LHCN-M2 (cell line): ENCODE measurements around the gene API5. TPM values are rescaled to one million over a fixed set of nuclear protein-coding genes. Genes with fewer than 3 reads are reported as not detected.

Experiments
- DNase-seq: peaks from one replicate; pipeline ENCODE4 v3.0.0-alpha.2; 2012; ENCODE audit warnings: low read depth
- total RNA-seq: library from RNA; depleted of rRNA; stranded (reverse); fragments of >200 nt; gene quantifications from 2 replicates; pipeline ENCODE4 v1.2.3, GENCODE V29; 2014; rRNA removed

The API5 gene
- total RNA-seq, 1 experiment from 2014 or later, result 104 TPM

- DNase-seq, result peak; percentile 52
Measured at GRCh38 chr11:43359422-43359818, 47.6 kb downstream of the API5 start.

- DNase-seq, result peak; percentile 12
Measured at GRCh38 chr11:43360361-43361032, 48.7 kb downstream of the API5 start.

GRCh38 chr11:43366677-43367076 lies 54.9 kb downstream of the API5 start:
- peak; percentile 17 for DNase-seq

- DNase-seq, result peak; percentile 49
Measured at GRCh38 chr11:43367382-43368178, 55.8 kb downstream of the API5 start.

GRCh38 chr11:43376065-43376464 lies 64.3 kb downstream of the API5 start:
- peak; percentile 1 for DNase-seq

GRCh38 chr11:43376594-43376993 lies 64.8 kb downstream of the API5 start:
- peak; percentile 78 for DNase-seq

GRCh38 chr11:43377389-43377788 lies 65.6 kb downstream of the API5 start:
- DNase-seq, result no peak

- DNase-seq, result no peak
Measured at GRCh38 chr11:43378897-43379296, 67.1 kb downstream of the API5 start.

GRCh38 chr11:43381802-43382201 lies 70.0 kb downstream of the API5 start:
- no peak for DNase-seq

GRCh38 chr11:43382614-43383013 lies 70.8 kb downstream of the API5 start:
- no peak for DNase-seq

GRCh38 chr11:43384393-43384792 lies 72.6 kb downstream of the API5 start:
- no peak for DNase-seq

- no peak for DNase-seq
Measured at GRCh38 chr11:43392713-43393112, 80.9 kb downstream of the API5 start.

- DNase-seq, result no peak
Measured at GRCh38 chr11:43393765-43394355, 82.1 kb downstream of the API5 start.

Other genes with a start within 250 kb of the API5 start
- 34.3 and 42.0 TPM in 2 replicates for gene TTC17, start 46.9 kb downstream of the API5 start, total RNA-seq